ENCODE results near the gene FBXO21.
"Not testable (repeated sequence)": the region's sequence is repeated elsewhere in the genome, so short reads cannot be mapped to it uniquely, and the experiment has no call there.

Gene FBXO21

GRCh38 chr12:117190210-117190781, at the start of gene FBXO21:
TSS of gene FBXO21 (minus strand) at chr12:117190470. CDS start at chr12:117190456, 14 bp downstream.
- peak; percentile 83 for DNase-seq

DNA sequence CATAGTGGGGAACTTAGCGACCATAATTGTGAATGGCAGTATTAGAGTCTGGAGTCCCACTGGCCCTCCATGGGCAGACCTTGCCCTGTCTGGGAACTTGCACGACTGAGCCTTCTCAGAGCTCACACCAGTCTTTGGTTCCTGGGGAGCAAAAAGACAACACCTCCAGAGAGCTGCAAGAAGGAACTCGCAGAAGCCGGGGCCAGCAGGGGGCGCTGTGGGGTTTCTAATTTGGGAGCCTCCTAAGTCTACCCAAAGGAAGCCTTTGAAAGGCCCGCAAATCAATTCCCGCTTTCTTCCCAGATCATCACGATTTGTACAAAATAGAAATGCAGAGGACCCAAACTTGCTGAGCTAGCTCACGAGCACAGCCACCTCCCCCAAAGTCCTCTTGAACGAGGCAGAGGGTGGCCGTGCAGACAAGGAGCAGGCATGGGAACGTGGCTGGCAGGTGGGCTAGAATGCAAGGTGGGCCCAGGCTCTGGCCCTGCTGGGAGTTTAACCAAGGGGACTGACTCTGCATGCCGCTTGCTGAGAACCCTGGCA, 46.3 kb upstream of the FBXO21 start:
- peak; percentile 59 for DNase-seq

GRCh38 chr12:117235261-117235660, 45.0 kb upstream of the FBXO21 start:
- DNase-seq: no peak

- no peak for DNase-seq
Measured at GRCh38 chr12:117234441-117234840, 44.2 kb upstream of the FBXO21 start.

DNA sequence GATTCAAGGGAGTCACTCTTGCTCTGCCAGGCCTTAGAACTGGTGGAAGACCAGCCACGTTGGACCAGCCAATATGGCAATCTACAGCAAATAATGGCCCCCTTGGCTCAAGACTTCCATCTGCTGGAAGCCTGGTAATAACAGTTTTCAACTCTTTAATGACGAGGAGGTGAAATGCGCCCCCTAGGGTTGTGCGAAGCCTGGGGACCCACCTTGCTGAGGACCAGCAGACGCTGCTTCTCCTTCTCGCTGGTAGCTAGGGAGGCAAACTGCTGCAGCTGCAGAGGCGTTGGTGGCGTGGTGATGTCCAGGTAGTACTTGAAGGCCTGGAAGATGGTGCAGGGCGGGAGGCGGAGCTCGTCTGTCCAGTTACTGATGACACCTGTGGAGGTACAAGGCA, 41.5 kb upstream of the FBXO21 start:
- no peak for DNase-seq

- no peak for DNase-seq
Measured at GRCh38 chr12:117228239-117228638, 38.0 kb upstream of the FBXO21 start.

- no peak for DNase-seq
Measured at GRCh38 chr12:117227000-117227653, 36.9 kb upstream of the FBXO21 start.

GRCh38 chr12:117226505-117226904, 36.2 kb upstream of the FBXO21 start:
- no peak for DNase-seq

- DNase-seq: no peak
Measured at GRCh38 chr12:117225179-117225578, 34.9 kb upstream of the FBXO21 start.

GRCh38 chr12:117220947-117221346, 30.7 kb upstream of the FBXO21 start:
- DNase-seq: not testable (repeated sequence)

DNA sequence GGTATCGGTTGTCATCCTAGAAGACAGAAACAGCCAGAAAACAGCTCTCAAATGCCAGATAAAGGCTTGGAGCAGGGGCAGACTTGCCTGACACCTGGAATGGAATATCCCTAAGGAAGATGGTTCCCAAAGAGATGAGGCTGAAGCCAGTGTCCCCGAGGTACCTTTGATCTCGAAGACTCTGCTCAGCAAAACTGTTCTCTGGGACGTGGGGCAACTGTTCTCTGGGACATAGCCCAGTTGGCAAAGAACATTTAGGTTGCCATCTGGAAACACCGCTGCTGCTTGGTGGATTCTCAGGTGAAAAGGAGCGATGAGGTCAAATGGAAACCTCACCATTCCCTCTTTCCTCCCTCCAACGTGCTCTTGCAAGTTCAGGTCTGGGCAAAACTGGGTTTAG, 27.9 kb upstream of the FBXO21 start:
- no peak for DNase-seq

GRCh38 chr12:117216686-117217085, 26.4 kb upstream of the FBXO21 start:
- DNase-seq: no peak

- no peak for DNase-seq
Measured at GRCh38 chr12:117214797-117215196, 24.5 kb upstream of the FBXO21 start.

DNA sequence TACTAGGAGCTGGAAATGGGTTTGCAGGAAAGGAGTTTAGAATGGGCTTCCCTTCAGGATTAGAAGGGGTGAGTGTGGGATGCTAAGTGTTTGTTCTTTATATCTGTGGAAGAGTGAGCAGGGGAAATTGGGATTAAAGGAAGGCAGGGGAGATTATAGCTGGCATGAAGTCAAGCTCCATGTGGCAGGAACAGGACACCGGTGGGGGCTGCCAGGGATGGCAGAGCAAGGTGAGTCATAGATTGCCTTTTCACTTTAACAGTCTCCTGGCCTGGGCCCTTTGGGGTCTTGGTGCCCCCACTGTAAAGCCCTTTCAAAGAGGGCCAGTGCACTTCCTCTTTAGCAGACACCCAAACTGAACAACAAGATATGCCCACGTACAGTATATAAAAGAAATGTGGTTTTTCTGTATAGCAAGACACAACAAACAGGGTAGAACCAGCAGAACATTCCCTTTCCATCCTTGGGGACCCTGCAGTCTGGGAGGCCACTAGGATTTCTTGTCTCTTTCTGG, 23.1 kb upstream of the FBXO21 start:
- no peak for DNase-seq

DNA sequence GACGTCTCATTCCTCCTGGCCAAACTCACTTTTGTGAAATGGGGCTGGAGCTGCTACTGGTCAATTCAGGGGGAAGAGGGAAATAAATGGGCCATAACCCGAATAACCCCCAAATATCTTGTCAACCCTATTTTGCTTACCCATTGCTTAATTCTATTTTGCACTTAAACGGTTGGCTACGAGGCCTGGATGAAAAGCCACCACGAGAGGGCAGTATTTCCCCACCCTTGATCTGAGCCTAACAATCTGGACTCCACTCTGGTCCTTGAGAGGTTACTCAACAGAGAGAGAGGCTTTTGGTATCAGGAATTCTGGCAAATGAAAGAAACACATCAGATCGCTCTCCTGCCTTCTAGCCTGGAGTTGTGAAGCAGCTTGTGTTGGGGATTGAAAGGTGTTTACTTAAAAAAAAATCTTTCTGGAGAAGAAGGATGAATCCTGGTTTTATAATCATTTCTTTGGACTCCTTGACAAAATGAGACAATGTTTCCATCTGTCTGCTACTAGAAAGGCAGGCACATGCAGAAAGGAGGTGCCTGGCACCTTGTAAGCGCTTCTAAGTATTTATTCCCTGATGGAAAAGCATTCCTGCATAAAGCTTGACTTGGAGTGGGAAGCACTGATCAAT, 22.4 kb upstream of the FBXO21 start:
- peak; percentile 54 for DNase-seq

GRCh38 chr12:117210266-117210918, 20.1 kb upstream of the FBXO21 start:
- DNase-seq: no peak

GRCh38 chr12:117209626-117210025, 19.4 kb upstream of the FBXO21 start:
- DNase-seq: no peak

DNA sequence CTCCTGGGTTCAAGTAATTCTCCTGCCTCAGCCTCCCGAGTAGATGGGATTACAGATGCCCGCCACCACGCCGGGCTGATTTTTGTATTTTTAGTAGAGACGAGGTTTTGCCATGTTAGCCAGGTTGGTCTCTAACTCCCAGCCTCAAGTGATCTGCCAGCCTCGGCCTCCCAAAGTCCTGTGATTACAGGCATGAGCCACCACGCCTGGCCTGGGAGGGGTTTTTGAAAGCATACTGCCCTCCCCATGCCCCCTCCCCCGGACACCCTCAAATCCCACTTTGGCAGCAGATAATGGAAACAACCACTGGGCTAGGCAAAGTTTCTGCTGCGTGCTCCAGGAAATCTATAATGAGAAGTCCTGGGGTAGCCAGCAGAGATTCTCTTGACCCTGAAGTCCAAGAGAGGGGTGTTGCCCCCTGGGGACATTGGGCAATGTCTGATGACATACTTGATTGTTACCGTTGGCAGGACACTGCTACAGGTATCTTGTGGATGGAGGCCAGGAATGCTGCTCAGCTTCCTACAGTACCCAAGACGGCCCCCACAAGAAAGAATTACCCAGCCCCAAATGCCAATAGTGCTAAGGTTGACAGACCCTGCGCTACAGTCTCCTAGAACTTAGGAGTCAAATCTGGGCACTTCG, 18.7 kb upstream of the FBXO21 start:
- DNase-seq: no peak

DNA sequence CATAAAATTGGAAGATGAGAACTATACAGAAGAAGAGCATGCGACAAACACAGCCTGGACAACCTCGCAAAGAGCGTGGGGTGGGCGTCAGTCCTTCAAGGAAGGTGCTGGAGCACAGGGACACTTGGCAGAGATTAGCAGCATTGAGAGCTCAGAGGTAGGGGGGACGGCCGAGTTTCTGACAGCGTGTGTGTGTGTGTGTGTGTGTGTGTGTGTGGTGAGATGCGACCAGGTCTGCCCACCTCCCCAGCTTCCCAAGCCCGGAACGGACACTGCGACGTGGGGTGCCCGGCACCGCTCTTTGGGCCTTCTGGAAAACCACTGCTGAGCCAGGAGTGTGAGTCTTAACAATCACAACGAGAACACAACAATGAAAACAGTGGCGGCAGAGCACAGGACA, 17.9 kb upstream of the FBXO21 start:
- no peak for DNase-seq

- DNase-seq: no peak
Measured at GRCh38 chr12:117207675-117208074, 17.4 kb upstream of the FBXO21 start.

DNA sequence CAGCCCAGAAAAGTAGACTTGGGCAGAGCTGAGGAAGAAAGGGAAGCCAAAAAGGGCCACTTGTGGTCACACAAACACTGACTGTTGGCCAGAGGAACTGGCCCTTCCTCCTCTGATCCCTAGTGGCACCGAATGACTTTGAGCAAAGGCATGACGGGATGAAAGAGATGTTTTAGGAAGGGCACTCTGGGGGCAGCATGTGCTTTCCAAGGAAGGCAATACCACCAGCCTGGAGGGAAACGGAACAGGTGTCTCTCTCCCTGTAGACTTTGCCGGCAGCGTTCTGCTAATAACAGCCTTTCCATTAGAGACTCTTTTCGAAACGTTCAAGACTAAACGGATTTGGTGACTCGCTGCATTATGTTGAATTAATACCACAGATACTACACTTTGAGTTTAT, 12.3 kb upstream of the FBXO21 start:
- no peak for DNase-seq

GRCh38 chr12:117202033-117202432, 11.8 kb upstream of the FBXO21 start:
- DNase-seq: no peak

Data from NCI-H2029 (cell line).